HUDEP-2 (cell line): ENCODE data around the gene IL17B.

ENCODE experiments used
- DNase-seq, 76 experiments: peaks; one replicate each; lab custom pipeline; 2025; ENCODE audit not compliant: unreplicated experiment in 76 of 76; lab: John Stamatoyannopoulos, UW

IL17B gene, protein sequence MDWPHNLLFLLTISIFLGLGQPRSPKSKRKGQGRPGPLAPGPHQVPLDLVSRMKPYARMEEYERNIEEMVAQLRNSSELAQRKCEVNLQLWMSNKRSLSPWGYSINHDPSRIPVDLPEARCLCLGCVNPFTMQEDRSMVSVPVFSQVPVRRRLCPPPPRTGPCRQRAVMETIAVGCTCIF

DNA sequence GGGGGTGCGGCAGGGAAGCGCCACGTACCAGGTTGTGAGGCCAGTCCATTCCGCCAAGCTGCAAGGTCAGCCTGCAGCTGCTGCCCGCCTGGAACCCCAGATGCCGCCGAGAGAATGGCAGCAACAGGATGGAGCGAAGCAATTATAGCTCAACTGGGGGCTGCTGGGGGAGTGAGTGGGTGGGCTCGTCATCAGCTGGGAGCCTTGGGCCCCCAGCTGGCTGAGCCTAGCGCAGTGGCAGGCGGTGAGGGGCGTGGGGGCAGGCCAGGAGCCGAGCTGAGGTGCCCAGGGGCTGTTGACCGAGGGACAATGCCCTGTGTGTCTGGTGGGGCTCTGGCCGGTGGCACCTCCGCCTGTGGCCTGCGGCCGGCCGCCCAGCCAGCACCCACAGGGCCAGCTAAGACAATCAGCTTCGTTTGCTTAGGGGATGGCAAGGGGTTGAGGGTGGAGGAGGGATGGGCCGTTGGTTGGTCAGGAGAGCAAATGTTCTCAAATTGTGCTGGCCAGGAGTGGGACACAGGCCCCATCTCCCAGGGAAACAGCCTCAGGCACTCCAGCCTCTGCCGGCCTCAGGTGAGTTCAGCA, at the start of gene IL17B:
TSS of gene IL17B (minus strand) at position 116 of the 585 bp plus-strand sequence. CDS start at position 49, 67 bp downstream.
- no peak for DNase-seq

DNA sequence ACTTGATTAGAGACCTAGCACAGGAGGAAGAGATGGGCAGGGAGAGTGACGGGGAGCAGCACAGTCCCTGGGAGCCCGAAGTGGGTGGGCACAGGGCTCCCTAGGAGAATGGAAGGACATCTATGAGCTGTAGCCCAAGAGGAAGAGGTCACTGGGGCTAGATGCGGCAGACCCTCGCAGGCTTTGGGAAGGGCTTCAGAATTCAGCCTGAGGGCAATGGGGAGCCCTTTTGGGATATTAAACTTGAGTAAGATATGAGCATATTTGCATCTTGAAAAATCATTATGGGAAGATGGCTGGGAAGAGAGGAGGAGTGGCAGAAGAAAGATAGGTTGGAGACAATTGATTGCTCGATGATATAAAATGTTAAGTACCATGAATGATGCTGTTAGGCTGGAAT, 48.9 kb upstream of the IL17B start:
- DNase-seq = no peak

DNA sequence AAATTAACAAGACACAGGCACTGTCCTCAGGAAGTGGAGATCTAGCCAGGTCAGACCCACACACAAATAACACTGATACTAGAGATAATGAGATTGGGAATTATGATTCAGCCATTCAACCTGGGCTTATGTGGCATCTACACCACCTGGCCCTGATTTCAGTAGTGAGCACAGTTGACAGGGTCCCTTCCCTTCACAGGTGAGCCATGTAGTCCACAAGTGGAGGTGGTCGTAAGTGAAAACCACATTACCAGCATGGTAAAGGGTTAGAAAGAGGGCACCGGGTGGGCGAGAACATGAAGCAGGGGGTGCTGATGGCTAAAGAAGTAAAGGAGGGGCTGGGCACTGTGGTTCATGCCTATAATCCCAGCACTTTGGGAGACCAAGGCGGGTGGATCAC, 48.3 kb upstream of the IL17B start:
- no peak for DNase-seq

DNA sequence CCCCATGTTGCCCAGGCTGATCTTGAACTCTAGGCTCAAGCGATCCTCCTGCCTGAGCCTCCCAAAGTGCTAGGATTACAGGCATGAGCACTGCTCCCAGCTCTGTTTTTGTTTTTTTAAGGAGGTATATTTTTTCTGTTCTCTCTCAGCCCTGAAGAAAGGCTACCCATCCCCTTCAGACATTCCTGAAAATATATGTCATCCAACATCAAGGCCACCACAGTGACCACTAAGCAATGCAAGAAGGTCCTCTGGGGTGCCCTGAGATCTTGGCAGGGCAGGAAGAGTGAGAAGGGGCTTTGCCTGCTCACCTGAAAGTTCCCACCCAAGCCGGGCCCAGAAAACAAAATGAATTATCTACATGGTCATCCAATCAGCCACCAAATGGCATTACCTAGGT, 47.8 kb upstream of the IL17B start:
- no peak for DNase-seq

DNA sequence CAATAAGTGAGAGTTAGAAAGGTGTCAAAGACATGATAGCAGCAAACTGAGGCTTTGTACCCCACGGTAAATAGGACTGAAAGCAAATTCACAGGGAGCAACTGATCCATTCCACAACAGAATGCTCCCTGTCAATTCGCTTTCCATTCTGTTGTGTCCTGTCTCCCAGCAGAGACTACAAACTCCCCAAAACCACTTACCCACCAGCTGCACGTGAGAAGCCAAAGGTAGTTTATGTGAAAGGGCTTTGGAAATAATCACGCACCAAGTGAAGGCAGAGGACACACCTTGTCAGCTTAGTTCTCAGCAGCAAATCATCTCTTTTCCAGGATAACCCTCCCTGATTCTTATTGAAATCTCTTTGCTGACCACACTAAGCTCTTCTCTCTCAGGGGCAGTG, 46.6 kb upstream of the IL17B start:
- no peak for DNase-seq

DNA sequence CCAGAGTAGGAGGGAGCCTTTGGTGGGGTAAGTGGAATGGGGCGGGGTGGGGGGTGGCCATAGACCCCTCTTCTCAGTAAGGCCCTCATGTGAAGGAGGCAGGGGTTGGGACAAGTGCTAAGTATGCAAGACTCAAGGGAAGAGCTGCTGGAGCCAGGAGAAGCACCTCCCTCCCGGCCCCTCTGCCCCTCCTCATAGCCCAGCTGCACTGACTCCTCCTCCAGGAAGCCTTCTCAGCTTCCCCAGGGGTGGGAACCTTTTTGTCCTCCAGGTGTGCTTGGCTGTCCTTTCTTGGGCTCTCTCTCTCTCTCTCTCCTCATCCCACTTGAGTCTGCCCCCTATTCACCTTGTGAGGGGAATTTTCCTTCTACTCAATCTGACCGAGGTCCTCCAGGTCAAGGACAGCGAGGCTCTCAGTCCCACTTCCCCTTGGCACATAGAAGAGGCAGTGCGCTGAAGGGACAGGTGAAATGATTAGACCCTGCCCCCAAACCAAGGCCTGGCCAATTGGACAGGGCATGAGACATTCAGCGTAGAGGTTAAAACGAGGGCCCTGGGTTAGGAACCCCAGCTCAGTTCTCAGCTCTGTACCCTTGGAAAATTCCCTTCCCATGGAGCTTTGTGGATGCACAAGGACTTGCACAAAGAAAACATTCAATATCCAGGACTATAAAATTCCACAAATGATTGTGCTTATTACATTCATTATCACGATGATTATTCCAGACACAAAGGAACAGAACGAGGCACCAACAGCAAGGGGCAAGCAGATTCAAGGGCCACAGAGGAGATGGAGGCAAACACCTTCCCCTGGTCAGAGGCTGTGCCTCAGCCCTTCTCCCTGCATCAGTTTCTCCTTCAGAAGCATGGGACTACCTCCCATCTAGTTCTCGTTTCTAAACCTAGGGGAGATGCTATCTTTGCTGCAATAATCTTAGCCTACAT, 45.6 kb upstream of the IL17B start:
- no peak for DNase-seq

DNA sequence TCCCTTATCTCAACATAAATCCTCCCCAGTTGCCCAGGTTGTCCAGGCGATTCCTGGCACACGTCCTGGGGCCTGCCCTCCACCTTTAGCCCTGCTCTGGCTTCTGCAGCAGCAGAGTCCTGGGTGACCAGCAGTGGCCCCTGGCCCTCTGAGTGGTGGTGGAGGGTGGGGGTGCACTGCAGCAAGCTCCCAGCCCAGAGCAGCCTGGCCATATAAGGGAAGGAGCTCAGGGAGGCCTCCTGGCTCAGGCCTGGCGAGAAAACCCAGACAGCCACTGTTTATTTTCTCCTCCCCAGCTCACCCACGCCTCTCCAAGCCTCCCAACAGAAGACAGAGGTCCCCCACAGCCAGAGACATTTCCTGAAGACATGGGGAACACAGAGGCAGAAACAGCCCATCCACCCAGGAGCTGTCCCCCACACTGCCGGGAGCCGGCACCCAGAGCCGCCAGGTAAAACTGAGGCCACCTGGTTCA, 44.7 kb upstream of the IL17B start:
- DNase-seq = no peak

DNA sequence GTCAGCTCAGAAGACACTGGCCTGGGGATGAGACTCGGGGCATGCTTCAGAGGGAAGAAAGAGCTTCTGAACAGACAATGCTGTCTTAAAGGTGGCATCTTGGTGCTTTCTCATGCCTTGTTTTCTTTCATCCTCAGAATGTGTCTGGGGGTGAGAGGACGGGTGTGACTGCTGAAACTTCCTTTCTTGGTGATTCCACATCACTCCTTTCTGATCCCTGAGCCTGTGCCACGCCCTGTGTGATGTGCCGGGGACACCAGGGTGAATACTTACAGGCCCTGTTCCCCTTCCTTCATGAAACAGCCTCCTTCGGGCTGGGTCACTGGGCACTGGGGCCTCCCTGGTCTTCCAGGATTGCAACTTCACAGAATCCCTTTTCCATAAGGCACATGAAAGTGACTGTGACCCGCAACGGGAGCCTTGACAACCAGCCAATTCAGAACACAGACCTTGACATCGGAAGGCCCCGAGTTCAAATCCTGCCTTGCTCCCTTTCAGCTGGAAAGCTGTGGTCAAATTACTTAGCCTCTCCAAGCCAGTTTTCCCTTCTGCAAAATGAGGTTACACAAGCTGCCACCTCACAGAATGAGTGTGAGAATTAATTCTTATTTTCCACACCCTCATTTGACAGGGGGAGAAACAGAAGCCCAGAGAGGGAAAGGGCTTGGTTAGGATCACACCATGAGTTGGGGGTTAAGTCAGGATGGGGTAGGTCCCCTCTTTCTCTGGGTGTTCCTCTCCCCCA, 44.1 kb upstream of the IL17B start:
- DNase-seq = no peak

DNA sequence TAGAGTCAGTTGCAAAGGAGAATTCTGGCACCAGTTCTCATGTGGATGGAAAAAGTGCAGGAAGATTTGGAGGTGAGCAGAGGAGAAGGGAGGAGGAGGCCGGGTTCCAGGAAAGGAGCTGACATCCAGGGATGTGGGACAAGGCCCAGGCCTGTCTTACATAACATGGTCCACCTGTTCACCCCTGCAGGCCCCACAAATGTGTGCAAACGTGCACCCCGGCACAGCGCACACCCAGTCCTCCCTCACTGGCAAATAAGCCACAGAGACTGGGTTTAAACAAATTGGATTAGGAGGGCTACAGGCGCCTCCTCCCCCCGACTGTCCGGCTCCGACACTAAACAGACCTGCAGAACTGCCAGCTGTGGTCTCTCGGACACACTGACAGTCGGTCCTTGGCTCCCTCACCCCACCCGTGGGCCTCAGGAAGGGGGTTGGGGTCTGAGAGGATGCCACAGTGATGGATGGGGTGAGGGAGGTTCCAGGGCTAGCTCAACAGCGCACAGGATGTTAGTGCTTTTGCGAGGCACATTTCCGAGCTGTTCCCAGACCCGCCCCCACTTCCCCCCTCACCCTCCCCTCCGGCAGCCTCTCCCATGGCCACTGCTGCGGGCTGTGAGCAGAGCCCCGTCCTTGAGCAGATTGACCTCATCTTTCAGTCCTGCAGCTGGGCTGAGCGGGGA, 43.4 kb upstream of the IL17B start:
- no peak for DNase-seq

DNA sequence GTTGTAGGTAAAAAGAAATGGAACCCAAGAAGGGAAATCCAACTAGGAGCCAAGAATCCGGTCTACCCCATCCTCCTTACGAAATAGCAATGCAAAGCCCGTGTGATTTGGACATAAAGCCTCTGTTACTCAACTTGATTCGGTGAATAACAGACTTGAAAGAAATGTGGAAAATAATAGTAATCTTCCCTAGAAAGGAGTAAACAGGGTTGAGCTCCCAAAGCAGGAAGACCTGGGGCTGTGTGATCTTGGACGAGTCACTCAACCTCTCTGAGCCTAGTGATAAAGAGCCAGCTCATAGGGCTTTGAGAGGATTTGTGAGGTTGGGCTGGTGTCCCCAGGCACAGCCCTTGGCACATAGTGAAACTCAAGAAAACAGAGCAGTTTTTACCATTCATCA, 42.7 kb upstream of the IL17B start:
- no peak for DNase-seq

DNA sequence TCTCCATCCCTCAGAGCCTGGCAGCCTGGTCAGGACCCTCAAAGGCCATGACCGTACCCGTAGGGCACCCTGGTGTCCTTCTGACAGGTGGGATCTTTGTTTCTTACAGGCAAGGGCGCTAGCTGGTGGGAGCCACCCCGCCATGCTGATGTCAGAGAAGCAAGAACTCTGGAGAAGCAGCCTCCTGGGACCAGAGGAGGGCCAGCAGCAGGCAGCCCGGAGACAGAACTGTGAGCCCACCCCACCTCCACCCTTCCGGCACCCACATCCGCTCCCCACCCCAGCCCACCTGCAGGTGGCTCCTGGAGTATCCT, 42.2 kb upstream of the IL17B start:
- DNase-seq = no peak

DNA sequence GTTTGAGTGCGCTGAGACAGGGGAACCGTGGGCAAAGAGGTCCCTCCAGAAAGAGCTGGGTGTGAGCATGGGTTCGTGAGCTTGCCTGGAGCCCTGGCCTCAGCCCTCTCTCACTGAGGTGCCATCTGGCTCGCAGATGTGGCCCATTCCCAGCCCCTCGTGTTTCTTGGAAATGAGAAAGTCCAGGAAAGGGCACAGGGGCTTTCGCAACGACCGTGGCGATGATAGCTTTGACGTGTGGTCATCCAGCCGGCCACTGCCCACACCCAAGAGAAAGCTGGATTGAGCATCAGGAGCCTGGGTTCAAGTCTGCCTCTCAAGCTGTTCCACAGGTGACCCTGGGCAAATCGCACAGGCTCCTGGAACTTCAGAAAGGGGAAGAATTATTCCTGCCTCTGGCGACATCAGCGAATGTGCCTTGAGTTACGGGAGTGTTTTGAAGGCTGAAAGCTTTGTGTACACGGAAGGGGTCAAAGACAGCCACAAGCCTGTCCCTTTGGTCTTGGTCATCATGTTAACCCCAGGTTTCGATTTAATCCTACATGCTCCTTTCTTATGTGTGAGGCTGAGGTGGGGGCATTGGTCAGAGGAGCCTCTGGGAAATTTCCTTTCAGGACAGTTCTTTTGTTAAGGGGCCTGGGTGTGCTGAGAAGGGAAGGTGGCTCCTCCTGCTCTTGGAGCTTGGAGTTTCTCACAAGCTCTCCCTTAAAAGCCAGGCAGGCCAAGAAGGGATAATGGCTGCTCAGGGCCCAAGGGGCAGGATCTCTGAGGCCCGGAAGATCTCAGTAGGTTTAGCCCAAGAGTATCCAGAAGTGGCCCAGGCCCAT, 41.7 kb upstream of the IL17B start:
- DNase-seq = no peak

DNA sequence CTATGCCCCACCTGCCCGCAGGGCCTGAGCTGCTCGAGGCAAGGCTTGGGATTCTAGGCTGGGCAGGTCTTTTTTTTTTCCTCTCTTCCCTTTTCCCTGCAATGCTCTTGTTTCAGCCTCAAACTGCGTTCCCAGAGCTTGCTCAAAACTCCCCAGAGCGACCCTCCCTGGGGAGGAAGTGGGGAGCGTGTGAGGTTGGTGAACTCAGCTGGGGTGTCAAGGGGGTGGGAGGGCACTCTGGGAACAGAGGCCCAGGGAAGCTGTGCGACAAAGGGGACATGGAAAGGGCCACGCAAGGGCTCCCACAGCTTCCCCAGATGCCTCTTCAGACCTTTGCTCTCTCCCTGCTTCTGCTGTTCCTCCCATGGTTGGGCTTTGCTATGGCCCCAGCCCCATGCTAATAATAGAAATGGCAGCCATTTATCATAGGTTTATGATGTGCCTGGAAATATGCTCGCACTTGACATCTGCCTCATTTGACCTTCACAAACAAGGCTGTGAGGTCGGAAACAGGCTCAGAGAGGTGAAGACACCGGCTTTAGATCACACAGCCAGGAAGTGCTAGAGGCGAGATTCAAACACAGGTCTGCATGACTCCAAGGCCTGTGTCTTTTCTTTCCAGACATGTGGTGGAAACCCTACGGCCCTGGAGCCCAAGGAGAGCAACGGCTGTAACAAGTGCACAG, 40.9 kb upstream of the IL17B start:
- DNase-seq = no peak

DNA sequence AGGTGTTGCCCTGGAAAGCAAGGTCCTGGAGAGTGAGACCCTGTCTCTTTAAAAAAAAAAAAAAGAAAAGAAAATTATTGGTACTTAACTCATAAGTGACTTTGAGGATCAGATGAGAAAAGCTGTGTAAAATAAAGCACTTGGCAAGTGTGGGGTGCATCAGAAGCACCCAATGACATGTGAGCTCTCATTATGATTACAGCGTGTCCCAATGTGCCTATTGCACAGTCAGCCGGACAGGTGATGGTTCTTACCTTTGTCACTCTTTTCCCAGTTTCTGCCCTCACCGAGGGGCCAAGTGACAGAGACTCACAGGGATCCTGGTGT, 40.4 kb upstream of the IL17B start:
- DNase-seq = no peak

DNA sequence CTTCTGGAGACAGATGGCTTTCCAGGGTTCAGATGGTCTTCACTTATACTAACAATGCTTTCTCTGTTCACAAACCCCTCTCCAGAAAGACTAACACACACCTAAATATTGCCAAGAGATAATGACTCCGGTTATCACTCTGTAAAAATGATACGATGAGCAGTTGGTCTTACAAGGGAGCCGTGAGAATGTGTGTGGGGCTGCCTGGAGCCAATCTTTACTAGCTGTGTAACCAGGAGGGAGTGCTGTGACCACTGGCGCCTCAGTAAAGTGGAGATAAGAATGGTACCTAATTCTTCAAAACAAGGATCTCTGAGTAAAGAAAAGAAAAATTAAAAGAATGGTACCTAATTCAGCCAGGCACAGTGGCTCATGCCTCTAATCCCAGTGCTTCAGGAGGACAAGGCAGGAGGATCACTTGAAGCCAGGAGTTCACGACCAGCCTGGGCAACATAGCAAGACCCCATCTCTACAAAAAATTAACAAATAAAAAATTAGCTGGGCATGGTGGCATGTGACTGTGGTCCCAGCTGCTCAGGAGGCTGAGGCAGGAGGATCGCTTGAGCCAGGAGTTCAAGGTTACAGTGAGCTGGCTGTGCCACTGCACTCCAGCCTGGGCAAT, 39.9 kb upstream of the IL17B start:
- DNase-seq = no peak

DNA sequence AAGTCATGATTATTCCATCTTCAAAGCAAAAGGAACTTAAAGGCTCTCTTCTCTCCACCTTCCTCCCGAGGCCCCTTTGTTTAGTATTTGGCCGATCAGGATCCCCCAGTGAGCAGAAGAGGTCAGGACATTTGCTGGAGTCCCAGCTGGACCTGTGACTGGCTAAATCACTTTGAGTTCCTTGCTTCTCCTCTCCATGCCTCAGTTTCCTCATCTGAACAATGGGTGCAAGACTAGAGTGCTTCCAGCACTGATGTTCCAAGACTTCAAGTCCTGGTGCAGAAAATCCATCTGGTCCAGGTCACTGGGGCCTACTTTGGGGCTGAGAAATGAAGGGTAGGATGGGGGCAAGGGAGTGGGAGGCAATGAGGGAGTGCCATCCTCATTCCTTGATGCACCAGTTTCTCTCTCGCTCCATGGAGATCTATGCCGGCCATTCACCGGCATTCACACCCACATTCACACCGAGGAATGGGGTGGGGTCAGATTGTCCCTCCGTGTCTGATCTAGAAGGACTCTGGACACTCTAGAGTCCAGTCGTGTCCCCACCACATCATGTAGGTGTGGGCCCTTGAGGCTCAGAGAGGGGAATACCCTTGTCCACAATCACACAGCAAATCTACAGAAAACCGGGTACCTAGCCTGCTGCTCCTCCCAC, 38.7 kb upstream of the IL17B start:
- no peak for DNase-seq

DNA sequence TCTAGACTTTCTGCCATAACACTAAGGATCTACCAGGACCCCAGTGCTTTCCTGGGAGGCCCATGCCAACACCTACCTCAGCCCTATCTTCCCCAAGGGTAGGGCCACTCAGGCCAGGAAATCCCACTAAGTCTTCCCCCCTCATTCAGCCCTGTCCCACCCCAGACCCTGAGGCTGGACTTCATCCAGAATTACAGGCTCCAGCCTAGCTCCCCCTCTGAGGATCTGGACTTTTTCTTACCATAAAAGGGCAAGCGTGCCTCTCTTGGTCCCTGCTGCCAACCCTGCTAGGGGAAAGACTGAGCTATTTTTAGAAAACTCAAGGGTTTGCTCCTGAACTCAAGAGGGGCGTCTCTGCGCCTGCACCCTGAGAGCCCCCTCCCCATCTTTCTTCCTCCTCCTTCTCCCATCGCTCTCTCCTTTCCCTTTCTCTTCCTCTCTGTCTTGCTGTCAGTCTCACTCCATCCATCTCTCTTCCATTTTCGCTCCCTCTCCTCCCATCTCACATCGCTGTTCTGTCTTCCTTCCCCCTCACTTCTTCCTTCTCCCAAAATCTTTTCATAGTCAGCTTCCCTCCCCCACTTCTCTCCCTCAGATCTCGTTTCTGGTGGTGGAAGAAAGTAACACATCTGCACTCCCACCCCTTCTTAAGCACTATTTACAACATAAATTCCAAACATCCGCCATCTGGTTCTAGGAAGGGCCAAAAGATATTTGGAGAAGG, 38.1 kb upstream of the IL17B start:
- no peak for DNase-seq
